HEK293T (cell line): Measurements from ENCODE around the gene RAB22A.

ENCODE experiments used
- BHLHE40 ChIP-seq: fragments of 450-650 bp; IDR thresholded peaks from 2 replicates; pipeline ENCODE4 v1.6.1; 2016; ENCODE audit warnings: mild to moderate bottlenecking, moderate library complexity, borderline replicate concordance
- CTBP1 ChIP-seq: fragments of 450-650 bp; IDR thresholded peaks from 2 replicates; pipeline ENCODE4 v1.6.1; 2016; ENCODE audit warnings: borderline replicate concordance
- ELF4 ChIP-seq: fragments of 450-650 bp; IDR thresholded peaks from 2 replicates; pipeline ENCODE4 v1.6.1; 2017; ENCODE audit warnings: antibody characterized with exemption
- FOXA1 ChIP-seq: fragments of 450-650 bp; IDR thresholded peaks from 2 replicates; pipeline ENCODE4 v1.6.1; 2016; ENCODE audit warnings: mild to moderate bottlenecking
- FOXK2 ChIP-seq: fragments of 450-650 bp; IDR thresholded peaks from 2 replicates; pipeline ENCODE4 v1.6.1; 2016; ENCODE audit warnings: mild to moderate bottlenecking
- FOXM1 ChIP-seq: fragments of 450-650 bp; IDR thresholded peaks from 2 replicates; pipeline ENCODE4 v1.6.1; 2017; ENCODE audit warnings: mild to moderate bottlenecking, borderline replicate concordance
- HDGF ChIP-seq: fragments of 450-650 bp; IDR thresholded peaks from 2 replicates; pipeline ENCODE4 v1.6.1; 2017; ENCODE audit warnings: antibody characterized with exemption, borderline replicate concordance
- L3MBTL2 ChIP-seq: fragments of 450-650 bp; conservative IDR thresholded peaks from 2 replicates; pipeline ENCODE4 v1.6.1; 2016; ENCODE audit warnings: mild to moderate bottlenecking
- PKNOX1 ChIP-seq: fragments of 450-650 bp; IDR thresholded peaks from 2 replicates; pipeline ENCODE4 v1.6.1; 2016
- SP1 ChIP-seq: fragments of 450-650 bp; IDR thresholded peaks from 2 replicates; pipeline ENCODE4 v1.6.1; 2017
- SUZ12 ChIP-seq: fragments of 450-650 bp; IDR thresholded peaks from 2 replicates; pipeline ENCODE4 v1.6.1; 2016; ENCODE audit warnings: mild to moderate bottlenecking
- TARDBP ChIP-seq: fragments of 450-650 bp; IDR thresholded peaks from 2 replicates; pipeline ENCODE4 v1.6.1; 2016
- ZNF384 ChIP-seq: fragments of 450-650 bp; IDR thresholded peaks from 2 replicates; pipeline ENCODE4 v1.6.1; 2016

GRCh38 chr20:58403272-58403671, 93.8 kb downstream of the RAB22A start:
- TF ChIP-seq FOXM1 (no peak), FOXA1 (no peak), SP1 (no peak), ZNF384 (no peak), SUZ12 (no peak), TARDBP (no peak), FOXK2 (no peak), ELF4 (no peak), HDGF (no peak), CTBP1 (no peak), BHLHE40 (no peak), L3MBTL2 (no peak), PKNOX1 (no peak)
